ENCODE results near the gene PRKAG1.

- TF ChIP-seq CTCF (IDR thresholded peaks at IDR 0.05) (no peak), POLR2A (IDR thresholded peaks at IDR 0.05; ENCODE audit: low read depth) (no peak)
Measured at GRCh38 chr12:49041036-49041880, 22.7 kb upstream of the PRKAG1 start.
